ENCODE data around the gene METTL24.
A peak's percentile ranks its signal among the peaks of the same experiment; 100 is the strongest.

METTL24 gene

GRCh38 chr6:110341663-110342596, 16.2 kb downstream of the METTL24 start:
- no peaks in the 10 kb centered on the region for H3K79me2 ChIP-seq (ENCODE audit: insufficient read depth, low read length)
- no peaks in the 10 kb centered on the region for H3F3A ChIP-seq (ENCODE audit: low read depth)
- H3K27me3 ChIP-seq (ENCODE audit: insufficient read depth, low read length, poor library complexity, severe bottlenecking), result no peaks in the 10 kb centered on the region
- no peak overlapping the region for H3K4me2 ChIP-seq (ENCODE audit: low read depth, low read length, poor library complexity, severe bottlenecking)
- no peaks in the 10 kb centered on the region for H3K36me3 ChIP-seq (ENCODE audit: insufficient read depth, low read length)
- H3K4me3 ChIP-seq (ENCODE audit: low read length, poor library complexity, severe bottlenecking), result no peak overlapping the region
- no peak overlapping the region for H3K9ac ChIP-seq (ENCODE audit: low read depth, low read length, poor library complexity, severe bottlenecking)
- H3K9me3 ChIP-seq (ENCODE audit: insufficient read depth, low read depth, low read length), result no peaks in the 10 kb centered on the region
- TF ChIP-seq EZH2phosphoT487 (IDR thresholded peaks at IDR 0.05; ENCODE audit: borderline replicate concordance), result no peak
- TF ChIP-seq CTCF (conservative IDR thresholded peaks at IDR 0.05; ENCODE audit: low read length), result peak; percentile 77
- no peak overlapping the region for H2AFZ ChIP-seq (ENCODE audit: low read length)
- H4K20me1 ChIP-seq (ENCODE audit: insufficient read depth, low read length, poor library complexity, severe bottlenecking), result no peaks in the 10 kb centered on the region
- H3K4me1 ChIP-seq (ENCODE audit: insufficient read depth, low read length, poor library complexity, severe bottlenecking), result no peaks in the 10 kb centered on the region
- H3K9me2 ChIP-seq (replicated peaks; ENCODE audit: low read depth, low read length), result no peaks in the 10 kb centered on the region

GRCh38 chr6:110341067-110341466, 17.1 kb downstream of the METTL24 start:
- H3K4me3 ChIP-seq (ENCODE audit: low read length, poor library complexity, severe bottlenecking), result no peak overlapping the region
- TF ChIP-seq CTCF (conservative IDR thresholded peaks at IDR 0.05; ENCODE audit: low read length) (no peak), EZH2phosphoT487 (IDR thresholded peaks at IDR 0.05; ENCODE audit: borderline replicate concordance) (no peak)
- no peaks in the 10 kb centered on the region for H3K4me1 ChIP-seq (ENCODE audit: insufficient read depth, low read length, poor library complexity, severe bottlenecking)
- no peaks in the 10 kb centered on the region for H3K9me3 ChIP-seq (ENCODE audit: insufficient read depth, low read depth, low read length)
- H4K20me1 ChIP-seq (ENCODE audit: insufficient read depth, low read length, poor library complexity, severe bottlenecking), result no peaks in the 10 kb centered on the region
- H2AFZ ChIP-seq (ENCODE audit: low read length), result no peak overlapping the region
- no peaks in the 10 kb centered on the region for H3K36me3 ChIP-seq (ENCODE audit: insufficient read depth, low read length)
- no peak overlapping the region for H3K4me2 ChIP-seq (ENCODE audit: low read depth, low read length, poor library complexity, severe bottlenecking)
- H3K27me3 ChIP-seq (ENCODE audit: insufficient read depth, low read length, poor library complexity, severe bottlenecking), result no peaks in the 10 kb centered on the region
- no peaks in the 10 kb centered on the region for H3K79me2 ChIP-seq (ENCODE audit: insufficient read depth, low read length)
- H3F3A ChIP-seq (ENCODE audit: low read depth), result no peaks in the 10 kb centered on the region
- no peak overlapping the region for H3K9ac ChIP-seq (ENCODE audit: low read depth, low read length, poor library complexity, severe bottlenecking)
- no peaks in the 10 kb centered on the region for H3K9me2 ChIP-seq (replicated peaks; ENCODE audit: low read depth, low read length)

- no peaks in the 10 kb centered on the region for H3K79me2 ChIP-seq (ENCODE audit: insufficient read depth, low read length)
- no peaks in the 10 kb centered on the region for H3K36me3 ChIP-seq (ENCODE audit: insufficient read depth, low read length)
- H3F3A ChIP-seq (ENCODE audit: low read depth), result no peaks in the 10 kb centered on the region
- no peaks in the 10 kb centered on the region for H3K9me2 ChIP-seq (replicated peaks; ENCODE audit: low read depth, low read length)
- H3K9me3 ChIP-seq (ENCODE audit: insufficient read depth, low read depth, low read length), result no peaks in the 10 kb centered on the region
- no peaks in the 10 kb centered on the region for H3K27me3 ChIP-seq (ENCODE audit: insufficient read depth, low read length, poor library complexity, severe bottlenecking)
- no peaks in the 10 kb centered on the region for H3K4me1 ChIP-seq (ENCODE audit: insufficient read depth, low read length, poor library complexity, severe bottlenecking)
- no peak overlapping the region for H3K4me2 ChIP-seq (ENCODE audit: low read depth, low read length, poor library complexity, severe bottlenecking)
- no peak overlapping the region for H3K9ac ChIP-seq (ENCODE audit: low read depth, low read length, poor library complexity, severe bottlenecking)
- no peaks in the 10 kb centered on the region for H4K20me1 ChIP-seq (ENCODE audit: insufficient read depth, low read length, poor library complexity, severe bottlenecking)
- no peak for TF ChIP-seq EZH2phosphoT487 (IDR thresholded peaks at IDR 0.05; ENCODE audit: borderline replicate concordance)
- no peak for TF ChIP-seq CTCF (conservative IDR thresholded peaks at IDR 0.05; ENCODE audit: low read length)
- H3K4me3 ChIP-seq (ENCODE audit: low read length, poor library complexity, severe bottlenecking), result no peak overlapping the region
- H2AFZ ChIP-seq (ENCODE audit: low read length), result no peak overlapping the region
Measured at GRCh38 chr6:110340392-110340965, 17.7 kb downstream of the METTL24 start.
